DMS53 treated with DMSO at 0.1 percent for 48 hours (cell line): ENCODE data around the gene AK9.

Experiments
- DNase-seq: peaks from one replicate; lab custom pipeline; 2025; ENCODE audit not compliant: unreplicated experiment; lab: John Stamatoyannopoulos, UW

The AK9 gene

GRCh38 chr6:109485266-109485935 is 205.6 kb downstream of the AK9 start:
- DNase-seq: no peak

- no peak for DNase-seq
Measured at GRCh38 chr6:109484122-109484521, 206.9 kb downstream of the AK9 start.

GRCh38 chr6:109483735-109484057 is 207.3 kb downstream of the AK9 start:
- DNase-seq: no peak

GRCh38 chr6:109482905-109483734 is 207.9 kb downstream of the AK9 start, which contains the start of gene ZBTB24:
Gene ZBTB24, minus strand, starts transcription at chr6:109483219. Its CDS starts 1,193 bp downstream, at chr6:109482026.
- peak; percentile 78 for DNase-seq

GRCh38 chr6:109480993-109481480 is 210.0 kb downstream of the AK9 start:
- DNase-seq: no peak

- no peak for DNase-seq
Measured at GRCh38 chr6:109478841-109479624, 212.0 kb downstream of the AK9 start.

GRCh38 chr6:109478222-109478805 is 212.7 kb downstream of the AK9 start:
- DNase-seq: no peak

GRCh38 chr6:109477725-109478124 is 213.3 kb downstream of the AK9 start:
- DNase-seq: no peak

- DNase-seq: no peak
Measured at GRCh38 chr6:109477184-109477583, 213.8 kb downstream of the AK9 start.

GRCh38 chr6:109475625-109476024 is 215.4 kb downstream of the AK9 start:
- no peak for DNase-seq

GRCh38 chr6:109474995-109475394 is 216.0 kb downstream of the AK9 start:
- DNase-seq: no peak

- DNase-seq: no peak
Measured at GRCh38 chr6:109473120-109473519, 217.9 kb downstream of the AK9 start.

GRCh38 chr6:109472132-109472995 is 218.6 kb downstream of the AK9 start:
- DNase-seq: no peak

GRCh38 chr6:109471105-109471810 is 219.7 kb downstream of the AK9 start:
- DNase-seq: no peak

GRCh38 chr6:109469591-109470189 is 221.3 kb downstream of the AK9 start:
- no peak for DNase-seq

- no peak for DNase-seq
Measured at GRCh38 chr6:109467696-109468095, 223.3 kb downstream of the AK9 start.

GRCh38 chr6:109466212-109466923 is 224.6 kb downstream of the AK9 start:
- no peak for DNase-seq

GRCh38 chr6:109465772-109466171 is 225.2 kb downstream of the AK9 start:
- DNase-seq: peak; percentile 96
